OCI-LY3 (cell line): ENCODE measurements around the gene COL20A1.

Source experiments
- EZH2phosphoT487 ChIP-seq: fragments of 200-600 bp; shearing (Covaris generic); IDR thresholded peaks from 2 replicates; pipeline ENCODE4 v1.6.1; 2018; ENCODE audit warnings: antibody characterized with exemption, mixed run types, low read depth
- TF ChIP-seq, protein P1 (sequence below): fragments of 200-600, 300-600 bp; sonication (generic); IDR thresholded peaks from 2 replicates; pipeline ENCODE4 v1.5.1; 2014; ENCODE audit warnings: antibody characterized with exemption, low read length, low read depth

DNA sequence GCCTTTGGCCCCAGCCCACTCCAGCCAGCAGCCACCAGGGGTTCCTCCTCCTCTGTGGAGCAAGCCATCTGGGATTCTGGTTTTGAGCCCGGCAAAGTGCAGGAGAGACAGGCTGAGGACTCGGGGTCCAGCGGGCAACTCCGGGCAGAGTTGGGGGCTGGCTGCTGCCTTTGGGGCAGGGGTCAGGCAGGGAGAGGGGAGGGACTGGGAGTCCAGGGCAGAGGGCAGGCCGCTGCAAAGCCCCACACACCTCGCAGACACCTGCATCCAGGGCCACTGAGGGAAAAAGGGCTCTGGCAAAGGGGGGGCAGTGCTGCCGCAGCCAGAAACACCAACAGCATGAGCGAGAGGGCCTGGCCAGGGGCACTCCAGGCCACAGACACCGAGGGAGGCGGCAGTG, 48.5 kb upstream of the COL20A1 start:
- TF ChIP-seq, protein P1, sequence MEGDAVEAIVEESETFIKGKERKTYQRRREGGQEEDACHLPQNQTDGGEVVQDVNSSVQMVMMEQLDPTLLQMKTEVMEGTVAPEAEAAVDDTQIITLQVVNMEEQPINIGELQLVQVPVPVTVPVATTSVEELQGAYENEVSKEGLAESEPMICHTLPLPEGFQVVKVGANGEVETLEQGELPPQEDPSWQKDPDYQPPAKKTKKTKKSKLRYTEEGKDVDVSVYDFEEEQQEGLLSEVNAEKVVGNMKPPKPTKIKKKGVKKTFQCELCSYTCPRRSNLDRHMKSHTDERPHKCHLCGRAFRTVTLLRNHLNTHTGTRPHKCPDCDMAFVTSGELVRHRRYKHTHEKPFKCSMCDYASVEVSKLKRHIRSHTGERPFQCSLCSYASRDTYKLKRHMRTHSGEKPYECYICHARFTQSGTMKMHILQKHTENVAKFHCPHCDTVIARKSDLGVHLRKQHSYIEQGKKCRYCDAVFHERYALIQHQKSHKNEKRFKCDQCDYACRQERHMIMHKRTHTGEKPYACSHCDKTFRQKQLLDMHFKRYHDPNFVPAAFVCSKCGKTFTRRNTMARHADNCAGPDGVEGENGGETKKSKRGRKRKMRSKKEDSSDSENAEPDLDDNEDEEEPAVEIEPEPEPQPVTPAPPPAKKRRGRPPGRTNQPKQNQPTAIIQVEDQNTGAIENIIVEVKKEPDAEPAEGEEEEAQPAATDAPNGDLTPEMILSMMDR: no peak
- TF ChIP-seq EZH2phosphoT487: no peak
